OCI-LY7 (cell line): ENCODE measurements around the gene GLIS2. TPM values are rescaled to one million over a fixed set of nuclear protein-coding genes. Genes with fewer than 3 reads are reported as not detected.

Experiments used
- BruUV-seq: library from RNA; stranded (reverse); fragments of 400-500 nt; replicated peaks from 2 replicates; lab custom pipeline; 2021; lab: Mats Ljungman, UMichigan
- CTCF ChIA-PET: fragments of 300-600 bp; sonication (Branson Sonifier 250); formaldehyde crosslinking; loops from one replicate; lab custom pipeline; 2022; ENCODE audit warnings: antibody characterized with exemption; ENCODE audit not compliant: unreplicated experiment; lab: Charles Lee
- POLR2A ChIA-PET: fragments of 300-600 bp; sonication (Branson Sonifier 250); formaldehyde crosslinking; loops from one replicate; lab custom pipeline; 2022; ENCODE audit warnings: antibody characterized with exemption; lab: Charles Lee
- DNase-seq: peaks from one replicate; pipeline ENCODE4 v3.0.0-alpha.2; 2015; ENCODE audit warnings: low spot score
- H2AFZ ChIP-seq: fragments of 200-600 bp; sonication (generic), shearing (Covaris generic); 2 replicates; pipeline ENCODE4 v1.6.1; 2014; ENCODE audit warnings: mild to moderate bottlenecking, antibody characterized with exemption, low read length, moderate library complexity
- H3K27ac ChIP-seq: fragments of 200-600 bp; sonication (generic); 2 replicates; pipeline ENCODE4 v1.5.1; 2014; ENCODE audit warnings: mixed run types, low read depth, mild to moderate bottlenecking, moderate library complexity, low read length, inconsistent platforms; ENCODE audit not compliant: poor library complexity, severe bottlenecking
- H3K36me3 ChIP-seq: fragments of 200-600 bp; sonication (generic); 2 replicates; pipeline ENCODE4 v1.6.1; 2014; ENCODE audit warnings: mild to moderate bottlenecking, antibody characterized with exemption, low read length, moderate library complexity, mixed read lengths; ENCODE audit not compliant: insufficient read depth
- H3K4me1 ChIP-seq: fragments of 200-600 bp; sonication (generic); 2 replicates; pipeline ENCODE4 v1.5.1; 2014; ENCODE audit warnings: mild to moderate bottlenecking, low read length; ENCODE audit not compliant: insufficient read depth, poor library complexity, severe bottlenecking
- H3K4me2 ChIP-seq: fragments of 200-600 bp; sonication (generic); 2 replicates; pipeline ENCODE4 v1.6.1; 2014; ENCODE audit warnings: mild to moderate bottlenecking, low read length
- H3K4me3 ChIP-seq: fragments of 200-600 bp; sonication (generic); 2 replicates; pipeline ENCODE4 v1.5.1; 2014; ENCODE audit warnings: mild to moderate bottlenecking, low read depth, low read length; ENCODE audit not compliant: poor library complexity, severe bottlenecking
- H3K79me2 ChIP-seq: fragments of 200-600 bp; sonication (generic); 2 replicates; pipeline ENCODE4 v1.6.1; 2016; ENCODE audit warnings: low read depth, mild to moderate bottlenecking, low read length, moderate library complexity, mixed read lengths; ENCODE audit not compliant: insufficient read depth
- H3K9me2 ChIP-seq: fragments of 200-600 bp; sonication (generic); 2 replicates; pipeline ENCODE4 v1.6.1; 2016; ENCODE audit warnings: mild to moderate bottlenecking, low read length, mixed read lengths; ENCODE audit not compliant: insufficient read depth
- H3K9me3 ChIP-seq: fragments of 200-600 bp; sonication (generic); 2 replicates; pipeline ENCODE4 v1.6.1; 2014; ENCODE audit warnings: mild to moderate bottlenecking, mixed run types, low read length, mixed read lengths
- H4K20me1 ChIP-seq: fragments of 200-600 bp; sonication (generic); 2 replicates; pipeline ENCODE4 v1.6.1; 2014; ENCODE audit warnings: mild to moderate bottlenecking, antibody characterized with exemption, low read length, moderate library complexity, mixed read lengths; ENCODE audit not compliant: insufficient read depth
- EZH2phosphoT487 ChIP-seq: fragments of 200-600 bp; sonication (generic); IDR thresholded peaks from 2 replicates; pipeline ENCODE4 v1.6.1; 2018; ENCODE audit warnings: low read depth, borderline replicate concordance, mild to moderate bottlenecking, mixed run types, antibody characterized with exemption, low read length, moderate library complexity, mixed read lengths
- intact Hi-C: fragments of 100-400 bp; cut with micrococcal nuclease; formaldehyde crosslinking; loops from one replicate; pipeline ENCODE4 v1.10.0; 2022; ENCODE audit not compliant: unreplicated experiment
- total RNA-seq, 2 experiments: library from RNA; depleted of rRNA in 1 of 2; stranded (reverse); fragments of >200 nt in 1 of 2; shearing (Covaris generic) in 1 of 2; gene quantifications; 2 replicates each; pipeline ENCODE4 v1.2.3, GENCODE V29; 2014 to 2022
- TF ChIP-seq, protein P1 (sequence below): fragments of 200-600 bp; sonication (generic); conservative IDR thresholded peaks from 2 replicates; pipeline ENCODE4 v1.5.1; 2014; ENCODE audit warnings: mild to moderate bottlenecking, antibody characterized with exemption, low read length, moderate library complexity, mixed read lengths

Gene GLIS2
- total RNA-seq, 2 experiments from 2014 or later, result 0.08 TPM; not detected in 1

- no peak overlapping the region for H2AFZ ChIP-seq
- H3K9me2 ChIP-seq, result no peaks in the 10 kb centered on the region
- no peaks in the 10 kb centered on the region for H3K36me3 ChIP-seq
- no peaks in the 10 kb centered on the region for H3K79me2 ChIP-seq
- H3K27ac ChIP-seq, result no peak overlapping the region
- TF ChIP-seq, protein P1, sequence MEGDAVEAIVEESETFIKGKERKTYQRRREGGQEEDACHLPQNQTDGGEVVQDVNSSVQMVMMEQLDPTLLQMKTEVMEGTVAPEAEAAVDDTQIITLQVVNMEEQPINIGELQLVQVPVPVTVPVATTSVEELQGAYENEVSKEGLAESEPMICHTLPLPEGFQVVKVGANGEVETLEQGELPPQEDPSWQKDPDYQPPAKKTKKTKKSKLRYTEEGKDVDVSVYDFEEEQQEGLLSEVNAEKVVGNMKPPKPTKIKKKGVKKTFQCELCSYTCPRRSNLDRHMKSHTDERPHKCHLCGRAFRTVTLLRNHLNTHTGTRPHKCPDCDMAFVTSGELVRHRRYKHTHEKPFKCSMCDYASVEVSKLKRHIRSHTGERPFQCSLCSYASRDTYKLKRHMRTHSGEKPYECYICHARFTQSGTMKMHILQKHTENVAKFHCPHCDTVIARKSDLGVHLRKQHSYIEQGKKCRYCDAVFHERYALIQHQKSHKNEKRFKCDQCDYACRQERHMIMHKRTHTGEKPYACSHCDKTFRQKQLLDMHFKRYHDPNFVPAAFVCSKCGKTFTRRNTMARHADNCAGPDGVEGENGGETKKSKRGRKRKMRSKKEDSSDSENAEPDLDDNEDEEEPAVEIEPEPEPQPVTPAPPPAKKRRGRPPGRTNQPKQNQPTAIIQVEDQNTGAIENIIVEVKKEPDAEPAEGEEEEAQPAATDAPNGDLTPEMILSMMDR, result no peak
- no peak for TF ChIP-seq EZH2phosphoT487
- peaks cover 22% of the 10 kb centered on the region for H3K4me1 ChIP-seq
- ChIA-PET CTCF (no interaction called here), POLR2A (no interaction called here)
- DNase-seq, result no peak
- H3K4me3 ChIP-seq, result no peak overlapping the region
- H3K4me2 ChIP-seq, result no peak overlapping the region
- BruUV-seq, result no TSS peak
- peaks cover 6% of the 10 kb centered on the region; the same call in 1 of the 2 replicates for H4K20me1 ChIP-seq
- no peaks in the 10 kb centered on the region for H3K9me3 ChIP-seq
- intact Hi-C loops, result no loop called here
Observed at GRCh38 chr16:4373909-4374742, 58.3 kb downstream of the GLIS2 start.

GRCh38 chr16:4375717-4376116 is 59.9 kb downstream of the GLIS2 start:
- intact Hi-C loops, result no loop called here
- Histone ChIP-seq H3K4me1 (peaks cover 22% of the 10 kb centered on the region), H4K20me1 (peaks cover 6% of the 10 kb centered on the region; the same call in 1 of the 2 replicates), H3K9me3 (no peaks in the 10 kb centered on the region), H3K27ac (no peak overlapping the region), H3K4me3 (no peak overlapping the region), H3K4me2 (no peak overlapping the region), H2AFZ (no peak overlapping the region), H3K9me2 (no peaks in the 10 kb centered on the region), H3K36me3 (no peaks in the 10 kb centered on the region), H3K79me2 (no peaks in the 10 kb centered on the region)
- DNase-seq, result no peak
- no peak for TF ChIP-seq EZH2phosphoT487
- ChIA-PET CTCF (no interaction called here), POLR2A (no interaction called here)
- BruUV-seq, result no TSS peak

- H3K4me1 ChIP-seq, result peaks cover 21% of the 10 kb centered on the region
- intact Hi-C loops, result no loop called here
- H3K4me3 ChIP-seq, result no peak overlapping the region
- H3K36me3 ChIP-seq, result no peaks in the 10 kb centered on the region
- H3K27ac ChIP-seq, result no peak overlapping the region
- H4K20me1 ChIP-seq, result peaks cover 6% of the 10 kb centered on the region; the same call in 1 of the 2 replicates
- H3K9me2 ChIP-seq, result no peaks in the 10 kb centered on the region
- H3K9me3 ChIP-seq, result no peaks in the 10 kb centered on the region
- H2AFZ ChIP-seq, result no peak overlapping the region
- DNase-seq, result no peak
- TF ChIP-seq, protein P1, result no peak
- no peak overlapping the region for H3K4me2 ChIP-seq
- ChIA-PET CTCF (no interaction called here), POLR2A (no interaction called here)
- no peaks in the 10 kb centered on the region for H3K79me2 ChIP-seq
- BruUV-seq, result no TSS peak
Observed at GRCh38 chr16:4376126-4376892, 60.4 kb downstream of the GLIS2 start.
